HS-27A (cell line): ENCODE data around the gene ZNF679.
"Not testable (repeated sequence)": the region's sequence is repeated elsewhere in the genome, so short reads cannot be mapped to it uniquely, and the experiment has no call there.

Experiments used
- DNase-seq: peaks from one replicate; pipeline ENCODE4 v3.0.0-alpha.2; 2012; ENCODE audit warnings: low read depth, missing footprints

ZNF679 gene

GRCh38 chr7:64228174-64228573, at the start of gene ZNF679:
Gene ZNF679, plus strand, starts transcription at chr7:64228474. Its CDS starts 20,644 bp downstream, at chr7:64249118.
- DNase-seq: not testable (repeated sequence)

GRCh38 chr7:64180989-64181388, 47.3 kb upstream of the ZNF679 start:
- DNase-seq: no peak

- DNase-seq: no peak
Observed at GRCh38 chr7:64181586-64181985, 46.7 kb upstream of the ZNF679 start.

DNA sequence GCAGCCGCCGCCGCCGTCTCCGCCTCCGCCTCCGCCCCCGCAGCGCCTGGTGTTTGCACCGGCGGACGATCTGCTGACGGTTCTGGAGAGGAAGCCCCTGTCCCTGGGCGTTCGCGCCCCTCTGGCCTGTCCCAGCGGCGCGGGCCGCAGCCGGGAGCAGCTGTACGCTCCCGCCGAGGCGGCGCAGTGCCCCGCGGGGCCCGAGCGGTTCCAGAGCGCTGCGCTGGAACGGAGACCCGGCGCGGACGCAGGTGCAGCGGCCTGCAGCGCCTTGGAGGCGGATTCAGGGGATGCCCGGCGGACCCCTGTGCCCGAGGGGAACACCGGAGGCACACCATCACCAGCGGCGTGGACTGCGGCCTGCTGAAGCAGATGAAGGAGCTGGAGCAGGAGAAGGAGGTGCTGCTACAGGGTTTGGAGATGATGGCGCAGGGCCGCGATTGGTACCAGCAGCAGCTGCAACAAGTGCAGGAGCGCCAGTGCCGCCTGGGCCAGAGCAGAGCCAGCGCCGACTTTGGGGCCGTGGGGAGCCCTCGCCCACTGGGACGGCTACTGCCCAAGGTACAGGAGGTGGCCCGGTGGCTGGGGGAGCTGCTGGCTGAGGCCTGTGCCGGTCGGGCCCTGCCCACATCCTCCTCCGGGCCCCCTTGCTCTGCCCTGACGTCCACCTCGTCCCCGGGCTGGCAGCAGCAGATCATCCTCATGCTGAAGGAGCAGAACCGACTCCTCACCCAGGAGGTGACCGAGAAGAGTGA, 46.1 kb upstream of the ZNF679 start:
- no peak for DNase-seq

DNA sequence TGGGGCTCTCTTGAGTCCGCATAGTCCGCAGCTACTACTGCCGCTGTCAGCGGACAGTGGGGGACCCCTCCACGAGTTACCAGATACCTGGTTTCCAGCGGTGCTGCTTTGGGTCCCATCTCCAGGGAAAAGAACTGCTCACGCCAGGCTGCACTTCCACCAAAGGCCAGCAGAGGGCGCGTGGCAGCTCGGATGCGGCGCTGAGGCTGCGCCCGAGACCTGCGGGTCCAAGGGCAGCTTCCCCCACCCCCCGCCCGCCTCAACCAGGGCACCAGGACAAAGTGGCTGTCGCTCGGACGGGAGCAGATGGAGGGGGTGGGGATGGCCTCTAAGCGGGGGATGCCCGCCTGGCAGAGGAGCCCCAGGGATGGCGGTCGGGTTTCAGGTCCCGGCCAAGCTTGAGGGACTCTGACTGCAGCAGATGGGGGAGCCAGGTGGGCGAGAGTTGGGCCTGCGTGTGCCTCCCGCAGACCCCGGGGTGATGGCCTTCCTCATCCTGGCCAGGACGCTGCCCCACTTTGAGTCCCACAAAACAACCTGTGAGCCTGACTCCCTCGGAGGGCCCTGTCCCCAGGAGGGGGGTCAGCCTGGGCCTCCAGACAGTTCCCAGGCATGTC, 45.0 kb upstream of the ZNF679 start:
- DNase-seq: no peak

GRCh38 chr7:64183827-64184372, 44.4 kb upstream of the ZNF679 start:
- no peak for DNase-seq

- no peak for DNase-seq
Observed at GRCh38 chr7:64184376-64184775, 43.9 kb upstream of the ZNF679 start.

DNA sequence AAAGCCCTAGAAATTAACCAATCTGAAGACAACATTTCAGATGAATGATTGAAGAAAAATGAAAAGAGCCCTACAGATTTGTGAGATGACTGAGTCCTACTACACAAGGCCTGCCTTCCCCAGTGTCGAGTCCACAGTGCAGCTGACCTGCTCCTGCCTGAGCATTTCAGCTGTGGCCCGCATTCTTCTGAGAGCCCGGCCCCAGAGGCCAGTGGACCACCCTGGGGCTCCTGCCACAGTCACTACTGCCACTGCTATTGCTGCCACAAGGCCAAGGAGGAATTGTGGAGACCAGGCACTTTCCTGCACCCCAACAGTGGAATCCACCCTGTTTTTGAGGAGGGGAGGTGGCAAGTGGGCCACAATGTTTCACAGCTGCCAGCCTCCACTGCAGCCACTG, 40.9 kb upstream of the ZNF679 start:
- DNase-seq: no peak

GRCh38 chr7:64192148-64192704, 36.0 kb upstream of the ZNF679 start:
- no peak for DNase-seq

- no peak for DNase-seq
Observed at GRCh38 chr7:64192775-64193174, 35.5 kb upstream of the ZNF679 start.

- no peak for DNase-seq
Observed at GRCh38 chr7:64206903-64207302, 21.4 kb upstream of the ZNF679 start, which contains the start of gene ZNF735. Gene ZNF735, plus strand, starts transcription at chr7:64207203. Its CDS starts 0 bp downstream, at chr7:64207203.

DNA sequence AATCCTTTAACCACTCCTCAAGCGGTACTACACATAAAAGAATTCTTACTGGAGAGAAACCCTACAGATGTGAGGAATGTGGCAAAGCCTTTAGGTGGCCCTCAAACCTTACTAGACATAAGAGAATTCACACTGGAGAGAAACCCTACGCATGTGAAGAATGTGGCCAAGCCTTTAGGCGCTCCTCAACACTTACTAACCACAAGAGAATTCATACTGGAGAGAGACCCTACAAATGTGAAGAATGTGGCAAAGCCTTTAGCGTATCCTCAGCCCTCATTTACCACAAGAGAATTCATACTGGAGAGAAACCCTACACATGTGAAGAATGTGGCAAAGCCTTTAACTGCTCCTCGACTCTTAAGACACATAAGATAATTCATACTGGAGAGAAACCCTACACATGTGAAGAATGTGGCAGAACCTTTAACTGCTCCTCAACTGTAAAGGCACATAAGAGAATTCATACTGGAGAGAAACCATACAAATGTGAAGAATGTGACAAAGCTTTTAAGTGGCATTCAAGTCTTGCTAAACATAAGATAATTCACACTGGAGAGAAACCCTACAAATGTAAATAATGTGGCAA, 8.5 kb upstream of the ZNF679 start:
- DNase-seq: not testable (repeated sequence)

DNA sequence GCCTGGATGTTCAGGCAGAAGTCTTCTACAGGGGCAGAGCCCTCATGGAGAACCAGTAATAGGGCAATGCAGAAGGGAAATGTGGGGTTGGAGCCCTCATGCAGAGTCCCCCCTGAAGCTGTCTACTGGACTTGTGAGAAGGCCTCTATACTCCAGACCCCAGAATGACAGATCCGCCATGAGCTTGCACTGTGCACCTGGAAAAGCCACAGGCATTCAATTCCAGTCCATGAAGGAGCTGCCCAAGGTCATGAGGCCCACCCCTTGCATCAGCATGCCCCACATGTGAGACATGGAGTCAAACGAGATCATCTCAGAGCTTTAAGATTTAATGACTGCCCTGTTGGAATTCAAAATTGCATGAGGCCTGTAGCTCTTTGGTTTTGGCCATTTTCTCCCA, 4.9 kb upstream of the ZNF679 start:
- no peak for DNase-seq

DNA sequence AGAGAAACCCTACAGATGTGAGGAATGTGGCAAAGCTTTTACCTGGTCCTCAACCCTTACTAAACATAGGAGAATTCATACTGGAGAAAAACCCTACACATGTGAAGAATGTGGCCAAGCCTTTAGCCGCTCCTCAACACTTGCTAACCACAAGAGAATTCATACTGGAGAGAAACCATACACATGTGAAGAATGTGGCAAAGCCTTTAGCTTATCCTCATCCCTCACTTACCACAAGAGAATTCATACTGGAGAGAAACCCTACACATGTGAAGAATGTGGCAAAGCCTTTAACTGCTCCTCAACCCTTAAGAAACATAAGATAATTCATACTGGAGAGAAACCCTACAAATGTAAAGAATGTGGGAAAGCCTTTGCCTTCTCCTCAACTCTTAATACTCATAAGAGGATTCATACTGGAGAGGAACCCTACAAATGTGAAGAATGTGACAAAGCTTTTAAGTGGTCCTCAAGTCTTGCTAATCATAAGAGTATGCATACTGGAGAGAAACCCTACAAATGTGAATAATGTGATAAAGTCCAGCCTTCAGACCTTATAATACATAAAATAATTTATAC, 38.2 kb downstream of the ZNF679 start:
- DNase-seq: no peak

DNA sequence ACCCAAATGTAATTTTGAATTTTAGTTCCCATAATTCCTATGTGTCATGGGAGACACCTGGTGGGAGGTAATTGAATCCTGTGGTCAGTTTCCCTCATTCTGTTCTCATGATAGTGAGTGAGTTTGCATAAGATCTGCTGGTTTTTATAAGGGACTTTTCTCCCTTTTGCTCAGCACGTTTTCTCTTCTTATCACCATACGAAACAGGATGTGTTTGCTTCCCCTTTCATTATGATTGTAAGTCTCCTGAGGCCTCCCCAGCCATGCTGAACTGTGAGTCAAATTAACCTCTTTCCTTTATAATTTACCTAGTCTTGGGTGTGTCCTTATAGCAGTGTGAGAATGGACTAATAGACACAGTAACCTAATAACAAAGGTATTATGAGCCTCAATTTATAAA, 49.4 kb downstream of the ZNF679 start:
- no peak for DNase-seq

- DNase-seq: no peak
Observed at GRCh38 chr7:64294701-64295420, 66.6 kb downstream of the ZNF679 start.

DNA sequence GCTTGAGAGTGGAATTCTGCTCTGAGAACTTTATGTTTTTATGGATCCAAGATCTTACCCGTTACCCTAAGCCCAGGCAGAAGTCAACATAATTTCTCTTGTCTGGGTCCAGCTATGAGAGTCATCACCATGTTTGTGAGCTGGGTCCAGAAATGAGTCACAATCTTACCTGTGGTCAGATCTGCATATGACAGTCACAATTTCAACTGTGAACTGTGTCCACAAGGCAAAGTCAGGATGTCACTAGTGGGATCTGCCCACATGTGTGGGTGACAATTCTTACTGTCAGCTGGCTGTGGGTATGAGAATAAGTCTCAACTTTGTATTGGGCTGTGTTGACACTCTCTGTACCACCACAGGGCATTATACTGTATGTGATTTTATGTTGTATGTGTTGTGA, 69.1 kb downstream of the ZNF679 start:
- DNase-seq: not testable (repeated sequence)

- DNase-seq: no peak
Observed at GRCh38 chr7:64300641-64301405, 72.5 kb downstream of the ZNF679 start.

DNA sequence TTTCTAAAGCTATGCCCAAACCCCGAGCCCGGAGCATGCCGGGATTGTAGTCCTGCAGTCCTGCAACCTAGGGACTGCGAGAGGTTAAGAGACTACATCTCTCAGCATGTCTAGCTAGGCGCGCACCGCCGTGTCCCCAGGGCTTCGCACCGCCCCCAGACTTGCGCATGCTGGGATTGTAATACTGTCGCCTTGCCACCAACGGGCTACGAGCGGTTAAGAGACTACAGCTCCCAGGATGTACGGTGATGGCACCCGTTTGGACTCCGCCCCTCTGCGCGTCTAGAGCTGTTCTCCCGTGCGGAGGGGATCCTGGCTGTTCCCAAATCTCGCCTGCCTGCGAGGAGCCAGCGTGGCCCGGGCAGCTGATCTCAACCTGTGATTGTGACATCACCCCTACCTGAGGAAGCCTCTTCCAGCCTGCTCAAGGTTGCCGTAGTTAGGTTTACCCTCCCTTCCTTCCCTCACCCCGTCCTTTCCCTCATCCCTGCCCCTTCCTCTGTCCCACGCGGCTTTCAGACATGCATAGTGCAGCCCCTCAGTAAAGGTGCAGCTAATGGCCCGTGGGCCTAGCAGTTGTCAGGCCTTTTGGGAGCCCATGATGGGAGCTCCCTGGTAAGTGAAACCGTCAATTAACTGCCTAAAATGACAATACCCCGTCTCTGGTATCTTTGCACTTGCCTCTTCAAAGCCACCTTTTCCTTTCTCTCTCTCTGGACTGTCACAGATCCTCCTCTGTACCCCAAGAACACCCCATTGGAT, 79.2 kb downstream of the ZNF679 start:
- DNase-seq: peak; percentile 45

DNA sequence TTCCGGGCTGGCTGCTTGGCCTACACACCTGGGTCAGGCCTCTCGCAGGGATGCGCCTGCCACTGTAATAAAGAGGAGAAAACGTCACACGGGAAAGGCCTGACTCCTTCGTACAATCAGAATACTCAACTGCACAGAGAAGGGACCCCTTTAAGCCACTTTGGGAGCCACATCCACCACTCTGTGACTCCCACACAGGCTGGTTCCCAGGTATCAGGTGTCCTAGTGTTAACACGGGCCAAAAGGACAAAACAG, 79.7 kb downstream of the ZNF679 start:
- DNase-seq: no peak
